BLaER1 treated with 17β-estradiol and CSF1 and Interleukin-3, amounts not matched to agents 10 nM and 100 nM (cell line): ENCODE results near the gene KRT13.
A peak's percentile ranks its signal among the peaks of the same experiment; 100 is the strongest.

Experiments
- H3K27ac ChIP-seq, 11 experiments: shearing (Covaris generic); formaldehyde crosslinking; 2 replicates each; pipeline ENCODE4 v1.8.1; 2022
- H3K27me3 ChIP-seq, 11 experiments: shearing (Covaris generic); formaldehyde crosslinking; 2 replicates each; pipeline ENCODE4 v1.8.1; 2022
- H3K36me3 ChIP-seq, 11 experiments: shearing (Covaris generic); formaldehyde crosslinking; 2 replicates each; pipeline ENCODE4 v1.8.1; 2022
- H3K4me1 ChIP-seq, 10 experiments: shearing (Covaris generic); formaldehyde crosslinking; 2 replicates each; pipeline ENCODE4 v1.8.1; 2022
- H3K4me2 ChIP-seq, 11 experiments: shearing (Covaris generic); formaldehyde crosslinking; 2 replicates each; pipeline ENCODE4 v1.8.1; 2022
- H3K4me3 ChIP-seq, 10 experiments: shearing (Covaris generic); formaldehyde crosslinking; 2 replicates each; pipeline ENCODE4 v1.8.1; 2022
- H3K9ac ChIP-seq, 11 experiments: shearing (Covaris generic); formaldehyde crosslinking; 2 replicates each; pipeline ENCODE4 v1.8.1; 2022
- H3K9me3 ChIP-seq, 11 experiments: shearing (Covaris generic); formaldehyde crosslinking; replicated peaks in 1 of 11; 2 replicates each; pipeline ENCODE4 v1.8.1; 2022
- H4K20me1 ChIP-seq, 11 experiments: shearing (Covaris generic); formaldehyde crosslinking; 2 replicates each; pipeline ENCODE4 v1.8.1; 2022
- Cebpa-rat ChIP-seq, 11 experiments: shearing (Covaris generic); IDR thresholded peaks; 2 replicates each; pipeline ENCODE4 v1.8.1; 2022

The KRT13 gene

DNA sequence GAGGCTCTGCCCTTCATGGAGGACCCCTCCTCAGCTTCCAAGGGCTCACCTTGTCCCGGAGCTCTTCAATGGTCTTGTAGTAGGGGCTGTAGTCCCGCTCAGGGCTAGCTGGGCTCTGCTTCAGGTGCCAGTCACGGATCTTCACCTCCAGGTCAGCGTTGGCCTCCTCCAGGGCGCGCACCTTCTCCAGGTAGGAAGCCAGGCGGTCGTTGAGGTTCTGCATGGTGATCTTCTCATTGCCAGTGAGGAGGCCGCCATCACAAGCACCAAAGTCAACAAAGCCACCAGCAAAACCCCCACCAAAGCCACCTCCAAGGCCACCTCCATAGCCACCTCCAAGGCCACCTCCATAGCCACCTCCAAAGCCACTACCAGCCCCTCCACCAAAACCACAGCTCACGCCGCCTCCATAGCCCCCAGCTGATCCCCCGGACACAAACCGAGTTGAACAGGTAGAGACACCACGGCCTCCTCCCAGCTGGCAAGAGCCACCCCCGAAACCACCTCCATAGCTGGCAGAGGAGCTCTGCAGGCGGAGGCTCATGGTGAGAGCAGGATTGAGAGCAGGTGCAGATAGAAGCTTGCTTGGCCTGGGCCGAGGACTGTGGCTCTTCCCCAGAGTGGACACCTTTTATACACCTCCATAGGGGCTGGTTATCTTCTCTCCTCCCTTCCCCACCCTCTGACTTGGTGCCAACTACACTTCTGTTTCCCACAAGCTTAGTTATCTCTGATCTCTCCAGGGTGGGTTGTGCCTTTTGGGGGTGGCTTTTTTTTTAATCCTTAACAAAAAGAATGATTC, at the start of gene KRT13:
Gene KRT13, minus strand, starts transcription at position 606 of the 802 bp plus-strand sequence. Its CDS starts 62 bp downstream, at position 544.
- Histone ChIP-seq H3K4me1 (peaks cover 9 to 44% (median 26%) of the 10 kb centered on the region in 10 experiments), H3K4me3 (no peak within 1 kb of the TSS), H3K9ac (no peak within 1 kb of the TSS), H3K36me3 (no peaks in the 10 kb centered on the region), H3K9me3 (no peaks in the 10 kb centered on the region), H4K20me1 (no peaks in the 10 kb centered on the region), H3K27ac (no peak within 1 kb of the TSS), H3K27me3 (no peaks in the 10 kb centered on the region), H3K4me2 (peak within 1 kb of the TSS in 4 of 11 experiments; percentile 3 to 34 (median 12); a peak in 4 of 22 replicates)
- TF ChIP-seq Cebpa-rat (IDR thresholded peaks at IDR 0.05): no peak

- H3K9ac ChIP-seq: no peak overlapping the region
- TF ChIP-seq Cebpa-rat (IDR thresholded peaks at IDR 0.05): no peak
- H3K9me3 ChIP-seq: no peaks in the 10 kb centered on the region
- no peak overlapping the region for H3K4me3 ChIP-seq
- H3K36me3 ChIP-seq: no peaks in the 10 kb centered on the region
- H3K4me2 ChIP-seq: no peak overlapping the region
- no peaks in the 10 kb centered on the region; a peak in 1 of 22 replicates for H4K20me1 ChIP-seq
- peaks cover 7 to 10% (median 9%) of the 10 kb centered on the region in 10 experiments for H3K4me1 ChIP-seq
- H3K27me3 ChIP-seq: no peaks in the 10 kb centered on the region
- H3K27ac ChIP-seq: no peak overlapping the region
These were observed 48.7 kb upstream of the KRT13 start for GRCh38 chr17:41553987-41554680.

DNA sequence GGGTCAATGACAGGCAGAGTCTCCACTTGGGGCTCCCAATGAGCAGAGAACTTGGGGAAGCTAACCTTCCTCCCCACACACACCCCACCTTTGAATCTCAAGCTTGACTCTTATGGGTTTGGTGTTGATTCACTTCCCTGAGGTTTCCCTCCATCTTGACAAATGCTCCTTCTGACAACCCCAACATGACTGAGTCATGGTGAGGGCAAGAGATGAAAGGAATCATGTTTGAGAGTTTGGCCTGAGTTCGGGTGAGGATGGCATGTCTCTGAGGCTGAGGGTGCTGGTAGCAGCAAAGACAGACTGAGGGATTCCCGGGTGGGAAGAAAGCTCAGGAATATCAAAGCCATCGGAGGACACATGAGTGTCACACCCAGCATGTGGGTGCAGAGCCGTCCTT, 47.8 kb upstream of the KRT13 start:
- TF ChIP-seq Cebpa-rat (IDR thresholded peaks at IDR 0.05): no peak
- Histone ChIP-seq H3K4me1 (peaks cover 17 to 20% (median 19%) of the 10 kb centered on the region in 10 experiments), H3K27me3 (no peaks in the 10 kb centered on the region), H3K4me2 (no peak overlapping the region), H3K9me3 (no peaks in the 10 kb centered on the region), H4K20me1 (no peaks in the 10 kb centered on the region; a peak in 1 of 22 replicates), H3K9ac (no peak overlapping the region), H3K4me3 (no peak overlapping the region), H3K36me3 (no peaks in the 10 kb centered on the region), H3K27ac (no peak overlapping the region)

DNA sequence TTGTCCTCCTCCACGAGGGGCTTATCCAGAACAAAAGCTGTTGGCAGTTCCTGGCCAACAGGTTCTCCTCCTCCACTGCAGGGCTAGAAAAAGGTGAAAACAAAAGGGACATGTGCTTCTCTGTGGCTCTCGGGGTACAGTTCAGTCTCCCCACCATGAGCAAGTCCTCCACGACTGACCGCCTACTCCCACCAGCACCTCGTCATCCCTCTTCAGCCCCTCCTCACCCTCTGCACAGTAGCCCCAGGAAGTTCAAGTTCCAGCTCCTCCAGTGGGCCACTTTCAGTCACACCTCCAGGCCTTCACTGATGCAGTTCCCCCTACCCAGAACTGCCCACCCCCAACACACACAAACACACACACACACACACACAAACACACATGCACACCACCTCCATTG, 47.0 kb upstream of the KRT13 start:
- Histone ChIP-seq H3K27me3 (no peaks in the 10 kb centered on the region), H3K9ac (no peak overlapping the region), H3K4me2 (no peak overlapping the region), H3K36me3 (no peaks in the 10 kb centered on the region), H4K20me1 (no peaks in the 10 kb centered on the region; a peak in 1 of 22 replicates), H3K4me3 (no peak overlapping the region), H3K27ac (no peak overlapping the region), H3K4me1 (peaks cover 24 to 27% (median 26%) of the 10 kb centered on the region in 10 experiments), H3K9me3 (no peaks in the 10 kb centered on the region)
- TF ChIP-seq Cebpa-rat (IDR thresholded peaks at IDR 0.05): no peak

- H3K9ac ChIP-seq: no peak overlapping the region
- H4K20me1 ChIP-seq: no peaks in the 10 kb centered on the region; a peak in 1 of 22 replicates
- peaks cover 0 to 9% (median 0%) of the 10 kb centered on the region in 11 experiments; a peak in 5 of 22 replicates for H3K9me3 ChIP-seq
- no peak for TF ChIP-seq Cebpa-rat (IDR thresholded peaks at IDR 0.05)
- H3K4me2 ChIP-seq: no peak overlapping the region
- H3K4me3 ChIP-seq: no peak overlapping the region
- no peaks in the 10 kb centered on the region for H3K27me3 ChIP-seq
- no peaks in the 10 kb centered on the region for H3K36me3 ChIP-seq
- H3K27ac ChIP-seq: no peak overlapping the region
- peaks cover 26 to 35% (median 32%) of the 10 kb centered on the region in 10 experiments for H3K4me1 ChIP-seq
These were observed 46.0 kb upstream of the KRT13 start for GRCh38 chr17:41551365-41551764.

DNA sequence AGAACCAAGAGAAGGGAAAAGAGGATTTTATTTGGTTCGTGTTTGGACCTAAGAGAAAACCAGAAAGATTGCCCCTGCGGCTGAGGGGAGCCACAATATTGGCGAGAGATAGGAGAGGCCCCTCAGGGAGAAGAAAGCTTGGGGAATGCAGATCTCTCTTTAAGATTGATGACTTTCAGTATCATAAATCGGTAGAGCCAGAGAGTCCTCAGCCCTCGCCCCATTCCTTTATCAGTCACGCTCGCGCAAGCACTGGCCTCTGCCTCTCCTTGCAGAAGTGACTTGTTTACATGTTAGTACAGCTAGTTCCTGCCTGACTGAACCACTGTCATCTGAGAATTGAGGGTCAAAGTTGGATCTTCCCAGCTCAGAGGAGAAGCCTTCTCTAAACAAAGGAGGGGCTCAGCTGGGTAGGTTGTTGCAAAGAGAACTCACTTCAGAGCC, 44.2 kb upstream of the KRT13 start:
- Histone ChIP-seq H3K9ac (peak overlapping the region in 1 of 11 experiments; percentile 14; a peak in 1 of 22 replicates), H4K20me1 (no peaks in the 10 kb centered on the region), H3K4me3 (no peak overlapping the region), H3K4me1 (peaks cover 26 to 35% (median 32%) of the 10 kb centered on the region in 10 experiments), H3K4me2 (peak overlapping the region; percentile 31 to 94 (median 79)), H3K27me3 (no peaks in the 10 kb centered on the region), H3K27ac (no peak overlapping the region), H3K36me3 (no peaks in the 10 kb centered on the region), H3K9me3 (peaks cover 0 to 10% (median 0%) of the 10 kb centered on the region in 11 experiments; a peak in 5 of 22 replicates)
- no peak for TF ChIP-seq Cebpa-rat (IDR thresholded peaks at IDR 0.05)

- peaks cover 26 to 35% (median 32%) of the 10 kb centered on the region in 10 experiments for H3K4me1 ChIP-seq
- peak overlapping the region in 8 of 11 experiments; percentile 24 to 82 (median 55); a peak in 14 of 22 replicates for H3K27ac ChIP-seq
- peak overlapping the region in 7 of 11 experiments; percentile 13 to 72 (median 27); a peak in 6 of 22 replicates for H3K9ac ChIP-seq
These were observed 43.6 kb upstream of the KRT13 start for GRCh38 chr17:41548844-41549595.

DNA sequence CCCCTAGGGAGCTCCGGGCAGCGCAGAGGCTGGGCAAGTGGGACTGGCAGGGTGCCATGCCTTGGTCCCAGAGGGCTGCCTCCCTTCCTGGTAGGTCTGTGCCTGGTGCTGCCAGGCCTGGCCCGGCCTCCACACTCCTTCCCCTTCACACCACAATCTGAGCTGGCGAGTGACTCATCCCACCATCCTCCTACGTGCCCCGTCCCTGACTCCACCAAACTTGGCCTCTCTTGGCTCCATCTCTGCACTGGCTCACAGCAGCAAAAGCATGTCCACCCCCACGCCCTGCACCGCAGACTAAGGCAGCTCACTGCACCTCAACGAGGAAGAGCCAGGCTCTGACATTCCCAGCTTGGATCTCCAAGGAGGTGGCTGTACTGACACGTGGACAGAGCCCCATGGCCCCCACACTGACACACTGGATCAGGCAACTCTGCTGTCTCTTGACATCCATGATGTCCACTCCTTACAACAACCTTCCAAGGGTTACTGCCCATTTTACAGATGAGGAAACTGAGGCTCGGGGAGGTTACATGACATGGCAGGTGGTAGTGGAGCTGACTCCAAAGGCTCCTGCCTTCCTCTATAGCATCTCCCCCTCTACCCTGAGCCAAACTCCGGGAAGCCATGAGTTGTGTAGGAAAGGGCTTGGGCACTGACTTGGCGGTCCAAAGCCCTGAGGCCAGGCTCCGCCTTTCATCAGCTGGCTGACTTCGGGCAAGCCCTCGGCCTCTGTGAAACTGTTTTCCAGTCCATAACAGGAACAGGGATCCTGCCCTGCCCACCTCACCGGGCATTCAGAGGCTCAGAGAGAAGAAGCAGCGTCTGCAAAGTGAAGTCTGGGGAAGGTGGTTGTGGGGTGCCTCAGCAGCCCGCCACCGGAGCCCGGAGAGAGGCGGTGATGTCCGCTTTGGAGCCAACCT, 42.8 kb upstream of the KRT13 start:
- H3K9me3 ChIP-seq: peaks cover 0 to 10% (median 0%) of the 10 kb centered on the region in 11 experiments; a peak in 5 of 22 replicates
- H3K27ac ChIP-seq: peak overlapping the region in 8 of 11 experiments; percentile 24 to 82 (median 55); a peak in 15 of 22 replicates
- peak overlapping the region in 2 of 10 experiments; percentile 3 to 46; a peak in 3 of 20 replicates for H3K4me3 ChIP-seq
- H3K27me3 ChIP-seq: no peaks in the 10 kb centered on the region
- H3K4me2 ChIP-seq: peak overlapping the region; percentile 49 to 94 (median 79)
- TF ChIP-seq Cebpa-rat (IDR thresholded peaks at IDR 0.05): no peak
- peak overlapping the region in 8 of 11 experiments; percentile 13 to 72 (median 42); a peak in 12 of 22 replicates for H3K9ac ChIP-seq
- no peaks in the 10 kb centered on the region for H4K20me1 ChIP-seq
- no peaks in the 10 kb centered on the region for H3K36me3 ChIP-seq
- peaks cover 26 to 35% (median 32%) of the 10 kb centered on the region in 10 experiments for H3K4me1 ChIP-seq

More at GRCh38 chr17:41548844-41549595, 43.6 kb upstream of the KRT13 start:
- H3K27me3 ChIP-seq: no peaks in the 10 kb centered on the region
- H3K36me3 ChIP-seq: no peaks in the 10 kb centered on the region
- H3K4me3 ChIP-seq: no peak overlapping the region
- H4K20me1 ChIP-seq: no peaks in the 10 kb centered on the region
- peak overlapping the region; percentile 49 to 94 (median 79) for H3K4me2 ChIP-seq
- no peak for TF ChIP-seq Cebpa-rat (IDR thresholded peaks at IDR 0.05)
- H3K9me3 ChIP-seq: peaks cover 0 to 10% (median 0%) of the 10 kb centered on the region in 11 experiments; a peak in 5 of 22 replicates
